Mesenchymal stem cell (in vitro differentiated cells and primary cell): ENCODE data around the gene TRIO.

ENCODE experiments used
- DNase-seq: peaks from one replicate; pipeline ENCODE4 v3.0.0-alpha.2; 2013
- H2AFZ ChIP-seq: one replicate; pipeline ENCODE4 v1.6.1; 2013; ENCODE audit warnings: low read depth, mild to moderate bottlenecking, control low read depth, inconsistent platforms, low read length, moderate library complexity
- H2AK5ac ChIP-seq: 2 replicates; pipeline ENCODE4 v1.6.1; 2013; ENCODE audit warnings: low read length, moderate library complexity, mild to moderate bottlenecking, inconsistent platforms; ENCODE audit not compliant: severe bottlenecking
- H2BK120ac ChIP-seq: one replicate; pipeline ENCODE4 v1.6.1; 2013; ENCODE audit warnings: low read depth, mild to moderate bottlenecking, inconsistent platforms, low read length, moderate library complexity
- H2BK12ac ChIP-seq, 2 experiments: one replicate each; pipeline ENCODE4 v1.6.1; 2013; ENCODE audit warnings: inconsistent platforms in 2 of 2, low read length in 2 of 2, mild to moderate bottlenecking in 2 of 2, moderate library complexity in 2 of 2, control low read depth in 1 of 2
- H2BK15ac ChIP-seq: one replicate; pipeline ENCODE4 v1.6.1; 2013; ENCODE audit warnings: mild to moderate bottlenecking, low read depth, inconsistent platforms; ENCODE audit not compliant: poor library complexity, severe bottlenecking
- H2BK5ac ChIP-seq: 2 replicates; pipeline ENCODE4 v1.6.1; 2013; ENCODE audit warnings: low read depth, mild to moderate bottlenecking, low read length, control low read depth, inconsistent platforms; ENCODE audit not compliant: poor library complexity, severe bottlenecking
- H3K14ac ChIP-seq, 2 experiments: one replicate each; pipeline ENCODE4 v1.6.1; 2013; ENCODE audit warnings: inconsistent platforms in 2 of 2, low read length in 2 of 2, control low read depth in 1 of 2, mild to moderate bottlenecking in 1 of 2, moderate library complexity in 1 of 2
- H3K18ac ChIP-seq, 2 experiments: one replicate each; pipeline ENCODE4 v1.6.1; 2013; ENCODE audit warnings: inconsistent platforms in 2 of 2, low read length in 2 of 2, control low read depth in 1 of 2, low read depth in 1 of 2, mild to moderate bottlenecking in 1 of 2
- H3K23ac ChIP-seq, 2 experiments: one replicate each; pipeline ENCODE4 v1.6.1; 2013; ENCODE audit warnings: inconsistent platforms in 2 of 2, low read length in 2 of 2, mild to moderate bottlenecking in 2 of 2, moderate library complexity in 2 of 2, control low read depth in 1 of 2
- H3K27ac ChIP-seq: 2 replicates; pipeline ENCODE4 v1.5.1; 2013; ENCODE audit warnings: mild to moderate bottlenecking, moderate library complexity, low read length, control low read depth, inconsistent platforms; ENCODE audit not compliant: poor library complexity, severe bottlenecking
- H3K27me3 ChIP-seq, 2 experiments: 2 replicates each; pipeline versions ENCODE4 v1.6.1 to v1.7.0; 2013; ENCODE audit warnings: low read length in 2 of 2, mild to moderate bottlenecking in 2 of 2, moderate library complexity in 2 of 2, control low read depth in 1 of 2, inconsistent platforms in 1 of 2; ENCODE audit not compliant: control insufficient read depth in 1 of 2, insufficient read depth in 1 of 2
- H3K36me3 ChIP-seq, 2 experiments: 2 replicates each; pipeline versions ENCODE4 v1.6.1 to v1.7.0; 2013; ENCODE audit warnings: low read length in 2 of 2, control low read depth in 1 of 2, inconsistent platforms in 1 of 2, low read depth in 1 of 2, mild to moderate bottlenecking in 1 of 2; ENCODE audit not compliant: insufficient read depth in 2 of 2, control insufficient read depth in 1 of 2
- H3K4ac ChIP-seq, 2 experiments: one replicate each; pipeline ENCODE4 v1.6.1; 2013; ENCODE audit warnings: inconsistent platforms in 2 of 2, low read length in 2 of 2, mild to moderate bottlenecking in 2 of 2, moderate library complexity in 2 of 2, control low read depth in 1 of 2, low read depth in 1 of 2
- H3K4me1 ChIP-seq: 2 replicates; pipeline ENCODE4 v1.6.1; 2013; ENCODE audit warnings: low read depth, low read length, control low read depth; ENCODE audit not compliant: control insufficient read depth, insufficient read depth
- H3K4me2 ChIP-seq: 2 replicates; pipeline ENCODE4 v1.6.1; 2013; ENCODE audit warnings: low read length, mild to moderate bottlenecking, inconsistent platforms; ENCODE audit not compliant: poor library complexity, severe bottlenecking
- H3K4me3 ChIP-seq, 2 experiments: 2 replicates each; pipeline versions ENCODE4 v1.5.1 to v1.7.0; 2013; ENCODE audit warnings: low read length in 2 of 2, mild to moderate bottlenecking in 2 of 2, control low read depth in 1 of 2, low read depth in 1 of 2; ENCODE audit not compliant: insufficient read depth in 1 of 2
- H3K79me1 ChIP-seq: replicated peaks from 2 replicates; pipeline ENCODE4 v1.6.1; 2013; ENCODE audit warnings: mild to moderate bottlenecking, control low read depth, low read length, inconsistent platforms; ENCODE audit not compliant: poor library complexity, severe bottlenecking
- H3K9ac ChIP-seq: 2 replicates; pipeline ENCODE4 v1.7.0; 2013; ENCODE audit warnings: mild to moderate bottlenecking, low read length, moderate library complexity
- H3K9me3 ChIP-seq: 2 replicates; pipeline ENCODE4 v1.7.0; 2013; ENCODE audit warnings: mild to moderate bottlenecking, low read length; ENCODE audit not compliant: control insufficient read depth
- H4K8ac ChIP-seq: one replicate; pipeline ENCODE4 v1.6.1; 2013; ENCODE audit warnings: inconsistent platforms, mild to moderate bottlenecking, low read length, moderate library complexity
- H4K91ac ChIP-seq: one replicate; pipeline ENCODE4 v1.6.1; 2013; ENCODE audit warnings: mild to moderate bottlenecking, low read length, inconsistent platforms
- WGBS: methylation state at CpG from one replicate; pipeline ENCODE4 v1.1.7; 2013; ENCODE audit warnings: mixed read lengths; 5-methylcytosine and 5-hydroxymethylcytosine counted together

TRIO gene

DNA sequence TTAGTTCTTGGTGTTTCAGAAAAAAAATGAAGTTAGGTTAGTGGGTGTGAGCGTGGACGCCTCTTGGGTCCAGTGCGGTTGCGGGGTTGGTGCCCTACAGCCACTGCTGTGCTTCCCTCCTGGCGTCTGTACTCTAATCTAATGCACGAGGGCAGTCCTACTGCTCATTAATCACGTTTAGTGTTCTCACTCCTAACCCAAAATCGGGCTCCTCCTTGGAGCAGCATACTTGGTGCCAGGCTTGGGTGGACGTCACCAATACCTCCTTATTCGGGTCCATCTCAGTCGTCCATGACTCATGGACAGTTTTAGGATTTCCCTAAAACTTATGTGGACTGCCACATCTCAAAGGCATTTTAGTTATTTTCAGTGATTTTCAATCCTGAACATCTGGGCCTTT is 41.6 kb downstream of the TRIO start:
- Histone ChIP-seq H3K14ac (peak overlapping the region in 1 of 2 experiments; percentile 18), H3K18ac (peak overlapping the region; percentile 54 to 78), H2AFZ (no peak overlapping the region), H3K4me2 (no peak overlapping the region), H4K91ac (peak overlapping the region; percentile 61), H3K4me3 (peak overlapping the region in 1 of 2 experiments; percentile 61), H3K79me1 (no peaks in the 10 kb centered on the region), H3K23ac (no peak overlapping the region), H3K9ac (peak overlapping the region; percentile 84), H3K27ac (peak overlapping the region; percentile 84), H3K9me3 (no peaks in the 10 kb centered on the region), H3K27me3 (no peaks in the 10 kb centered on the region), H2BK120ac (no peak overlapping the region), H4K8ac (peak overlapping the region; percentile 78), H3K36me3 (no peaks in the 10 kb centered on the region), H2BK5ac (no peak overlapping the region), H3K4me1 (peaks cover 31% of the 10 kb centered on the region), H2AK5ac (peak overlapping the region; percentile 58), H2BK15ac (no peak overlapping the region), H2BK12ac (no peak overlapping the region), H3K4ac (peak overlapping the region; percentile 60 to 86)
- no peak for DNase-seq
- WGBS = 63% methylated on average over 11 of the region's 11 CpGs

DNA sequence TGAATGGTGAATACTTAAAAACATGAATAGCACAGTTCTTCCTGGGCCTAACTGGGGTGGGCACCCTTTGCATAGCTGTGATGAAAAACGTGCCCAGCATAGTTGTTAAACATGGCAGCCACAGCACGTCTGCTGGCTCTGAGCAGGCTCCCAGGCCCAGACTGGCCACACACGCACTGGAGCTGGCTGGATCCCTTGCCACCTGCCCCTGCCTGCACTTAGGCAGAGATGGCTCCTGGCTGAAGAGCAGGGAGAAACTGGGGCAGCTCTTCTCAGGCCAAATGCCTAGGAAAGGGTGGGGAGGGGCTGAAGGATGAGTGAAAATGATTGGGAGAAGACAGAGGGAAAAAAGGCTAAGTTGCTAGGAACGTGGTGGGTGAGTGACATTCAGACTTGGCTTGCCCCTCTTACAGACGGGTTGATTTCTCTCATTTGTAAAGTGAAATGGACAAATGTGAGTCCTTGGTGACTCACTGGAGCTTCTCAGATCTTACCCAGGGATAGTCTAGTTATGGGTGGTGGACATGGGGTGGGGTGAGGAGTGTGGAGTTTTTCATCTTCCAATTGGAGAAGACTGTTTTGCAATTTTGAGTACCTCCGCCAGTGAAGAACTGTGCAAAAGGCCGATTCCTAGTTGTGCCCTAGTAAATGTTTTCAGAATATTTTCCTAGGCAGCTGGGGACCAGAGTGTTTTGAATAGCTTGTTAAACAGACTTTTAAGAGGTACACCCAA is 42.4 kb downstream of the TRIO start:
- H2BK120ac ChIP-seq = peak overlapping the region; percentile 93
- H3K23ac ChIP-seq = peak overlapping the region in 1 of 2 experiments; percentile 46
- H3K4me3 ChIP-seq = peak overlapping the region in 1 of 2 experiments; percentile 64
- no peaks in the 10 kb centered on the region for H3K27me3 ChIP-seq
- peak overlapping the region; percentile 50 to 80 for H3K14ac ChIP-seq
- no peaks in the 10 kb centered on the region for H3K36me3 ChIP-seq
- WGBS = 40% methylated on average over 7 of the region's 7 CpGs
- peak overlapping the region; percentile 84 for H3K27ac ChIP-seq
- H3K4me1 ChIP-seq = peaks cover 33% of the 10 kb centered on the region
- peak overlapping the region; percentile 8 to 46 for H3K4ac ChIP-seq
- H3K18ac ChIP-seq = peak overlapping the region; percentile 85 to 88
- peak overlapping the region; percentile 71 for H2BK5ac ChIP-seq
- H3K9me3 ChIP-seq = no peaks in the 10 kb centered on the region
- H2BK15ac ChIP-seq = peak overlapping the region; percentile 76
- H4K8ac ChIP-seq = peak overlapping the region; percentile 92
- peak overlapping the region; percentile 92 for H2AK5ac ChIP-seq
- H4K91ac ChIP-seq = peak overlapping the region; percentile 93
- no peak overlapping the region for H2AFZ ChIP-seq
- peak overlapping the region; percentile 84 for H3K9ac ChIP-seq
- H2BK12ac ChIP-seq = peak overlapping the region; percentile 46 to 99
- peak overlapping the region; percentile 3 for H3K4me2 ChIP-seq
- DNase-seq = peak; percentile 86
- H3K79me1 ChIP-seq = no peaks in the 10 kb centered on the region

DNA sequence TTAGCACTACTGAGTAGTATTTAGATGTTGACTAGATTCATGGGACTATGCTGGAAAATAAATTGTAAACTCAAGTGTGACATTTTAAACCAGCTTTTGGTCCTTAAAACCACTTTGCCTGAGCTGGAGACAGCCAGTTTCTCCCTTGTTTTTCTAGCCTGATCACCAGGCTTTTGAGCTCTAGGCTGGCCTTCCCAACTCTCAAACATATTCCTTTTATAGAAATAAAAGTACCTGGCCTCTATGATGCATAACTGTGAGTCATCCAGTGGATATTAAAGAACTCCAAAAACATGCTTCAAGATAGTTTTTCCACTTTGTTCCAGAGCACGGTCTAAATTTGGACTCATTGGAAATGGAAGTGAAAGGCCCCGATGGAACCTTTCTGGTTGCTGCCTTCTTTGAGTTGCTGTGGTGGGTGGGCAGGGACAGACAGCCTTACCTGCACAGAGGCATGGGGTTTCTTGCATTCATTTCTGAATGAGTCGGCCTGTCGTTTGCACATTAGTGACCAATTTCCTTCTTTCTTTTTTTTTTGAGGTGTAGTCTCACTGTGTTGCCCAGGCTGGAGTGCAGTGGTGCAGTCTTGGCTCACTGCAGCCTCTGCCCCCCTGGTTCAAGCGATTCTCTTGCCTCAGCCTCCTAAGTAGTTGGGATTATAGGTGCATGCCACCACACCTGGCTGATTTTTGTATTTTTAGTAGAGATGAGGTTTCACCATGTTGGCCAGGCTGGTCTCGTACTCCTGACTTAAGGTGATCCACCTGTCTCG is 43.1 kb downstream of the TRIO start:
- H3K4me3 ChIP-seq = peak overlapping the region in 1 of 2 experiments; percentile 22
- no peaks in the 10 kb centered on the region for H3K36me3 ChIP-seq
- no peak overlapping the region for H2BK15ac ChIP-seq
- H3K9me3 ChIP-seq = no peaks in the 10 kb centered on the region
- H3K18ac ChIP-seq = peak overlapping the region in 1 of 2 experiments; percentile 76
- 81% methylated on average over 7 of the region's 7 CpGs for WGBS
- H2AFZ ChIP-seq = no peak overlapping the region
- no peak overlapping the region for H3K4me2 ChIP-seq
- no peaks in the 10 kb centered on the region for H3K79me1 ChIP-seq
- H3K23ac ChIP-seq = no peak overlapping the region
- no peaks in the 10 kb centered on the region for H3K27me3 ChIP-seq
- H3K27ac ChIP-seq = peak overlapping the region; percentile 84
- peak overlapping the region; percentile 68 for H2AK5ac ChIP-seq
- no peak overlapping the region for H3K14ac ChIP-seq
- H3K4ac ChIP-seq = peak overlapping the region in 1 of 2 experiments; percentile 26
- H2BK12ac ChIP-seq = peak overlapping the region in 1 of 2 experiments; percentile 38
- peak; percentile 48 for DNase-seq
- no peak overlapping the region for H4K91ac ChIP-seq
- H4K8ac ChIP-seq = peak overlapping the region; percentile 27
- H2BK5ac ChIP-seq = no peak overlapping the region
- H3K4me1 ChIP-seq = peaks cover 36% of the 10 kb centered on the region
- H3K9ac ChIP-seq = peak overlapping the region; percentile 84
- no peak overlapping the region for H2BK120ac ChIP-seq

DNA sequence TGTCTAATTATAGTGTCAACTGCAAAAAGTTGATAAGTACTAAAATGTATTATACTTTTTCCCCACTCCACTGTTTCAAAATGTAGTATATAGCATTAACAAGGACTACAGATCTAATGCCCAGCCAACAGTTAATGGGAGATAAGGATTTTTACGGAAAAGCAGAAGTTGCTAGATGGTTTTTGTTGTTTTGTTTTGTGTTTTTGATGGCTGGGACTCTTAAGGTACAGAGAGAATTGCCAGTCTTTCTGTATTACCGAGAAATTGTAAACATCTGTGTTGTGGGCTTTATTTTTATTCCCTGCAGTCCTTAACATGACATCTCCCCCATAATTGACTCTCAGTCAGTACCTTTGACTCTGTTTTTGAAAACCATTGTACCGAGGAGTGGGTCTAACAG is 44.0 kb downstream of the TRIO start:
- H3K4me2 ChIP-seq = no peak overlapping the region
- H2AK5ac ChIP-seq = no peak overlapping the region
- H3K27ac ChIP-seq = peak overlapping the region; percentile 59
- H2BK5ac ChIP-seq = no peak overlapping the region
- no peak overlapping the region for H3K14ac ChIP-seq
- WGBS = 67% methylated on average over 2 of the region's 3 CpGs
- peak overlapping the region; percentile 36 for H3K9ac ChIP-seq
- no peak overlapping the region for H2BK120ac ChIP-seq
- no peak overlapping the region for H3K23ac ChIP-seq
- no peaks in the 10 kb centered on the region for H3K79me1 ChIP-seq
- no peak overlapping the region for H4K91ac ChIP-seq
- H3K36me3 ChIP-seq = no peaks in the 10 kb centered on the region
- H3K18ac ChIP-seq = no peak overlapping the region
- no peaks in the 10 kb centered on the region for H3K9me3 ChIP-seq
- no peak for DNase-seq
- H3K4me3 ChIP-seq = no peak overlapping the region
- peaks cover 32% of the 10 kb centered on the region for H3K4me1 ChIP-seq
- no peak overlapping the region for H2BK12ac ChIP-seq
- no peak overlapping the region for H4K8ac ChIP-seq
- H3K4ac ChIP-seq = no peak overlapping the region
- H2AFZ ChIP-seq = no peak overlapping the region
- H2BK15ac ChIP-seq = no peak overlapping the region
- no peaks in the 10 kb centered on the region for H3K27me3 ChIP-seq
